ENCODE measurements around the gene DPM3. TPM values are rescaled to one million over a fixed set of nuclear protein-coding genes. Genes with fewer than 3 reads are reported as not detected.

DPM3 gene
- total and polyA plus RNA-seq, 2 donors (not counting 3 experiments of a cell fraction or from before 2014, with no cell fraction given) = 69.6 to 258 TPM

DNA sequence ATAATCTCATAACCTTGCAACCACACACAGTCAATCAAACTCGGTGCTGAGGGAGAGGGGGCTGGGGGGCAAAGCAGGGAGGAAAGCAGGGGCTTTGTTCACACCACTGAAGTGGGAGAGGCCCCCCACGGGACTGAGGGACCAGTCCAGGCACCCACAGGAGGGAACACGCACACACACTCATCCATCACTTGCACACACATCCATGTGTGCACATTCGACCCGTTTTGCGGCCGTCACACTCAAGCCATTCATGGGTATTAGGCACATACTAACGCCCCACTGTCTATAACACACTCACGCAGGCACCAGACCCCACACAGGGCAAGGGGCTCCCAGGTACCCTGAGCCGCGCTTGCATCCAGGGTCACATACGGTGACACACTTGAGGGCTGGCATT is 47.7 kb downstream of the DPM3 start:
- FAIRE-seq (no peak), DNase-seq (ENCODE audit: low read depth, low spot score) (no peak)
- Histone ChIP-seq H3K9me1 (replicated peaks; ENCODE audit: control insufficient read depth, extremely low read depth, insufficient read depth, low read length) (no peaks in the 10 kb centered on the region), H3K27me3 (ENCODE audit: control insufficient read depth in 2 of 2, insufficient read depth in 2 of 2, low read length in 2 of 2) (peaks cover 8 to 19% of the 10 kb centered on the region in 2 experiments), H3K9me3 (replicated peaks; ENCODE audit: control insufficient read depth, insufficient read depth, low read length) (no peaks in the 10 kb centered on the region), H3K27ac (ENCODE audit: insufficient read depth, low read depth, low read length) (no peak overlapping the region), H3K9ac (replicated peaks; ENCODE audit: extremely low read depth, insufficient read depth, low read length) (no peak overlapping the region), H3K4me3 (replicated peaks in 1 of 3; ENCODE audit: insufficient read depth in 1 of 3, low read depth in 1 of 3, low read length in 3 of 3) (no peak overlapping the region), H2AFZ (ENCODE audit: low read depth, low read length) (no peak overlapping the region), H4K20me1 (replicated peaks; ENCODE audit: control insufficient read depth, extremely low read depth, insufficient read depth, low read length) (no peaks in the 10 kb centered on the region), H3K36me3 (ENCODE audit: control insufficient read depth in 2 of 2, extremely low read depth in 1 of 2, insufficient read depth in 2 of 2, low read length in 2 of 2) (no peaks in the 10 kb centered on the region), H3K4me1 (ENCODE audit: control insufficient read depth, extremely low read depth, insufficient read depth, low read length) (no peaks in the 10 kb centered on the region), H3K4me2 (ENCODE audit: insufficient read depth, low read length) (no peak overlapping the region), H3K79me2 (ENCODE audit: control insufficient read depth, insufficient read depth, low read length) (no peaks in the 10 kb centered on the region)
- CTCF ChIA-PET = interaction anchor here (2.0 to 13.7 kb wide), 3 partner anchors 34 to 77 kb away, joined by 10 to 673 read pairs (median 97); partner anchors contain the start of genes EFNA1 and KRTCAP2
- dilution Hi-C loops (cut with MboI; ENCODE audit: extremely low pct_ligation_motif_present, low sequenced_read_pairs) (no loop called here), intact Hi-C loops (cut with micrococcal nuclease) (no loop called here)
- BruUV-seq (replicated peaks) = no TSS peak
- TF ChIP-seq JUN (IDR thresholded peaks at IDR 0.05; ENCODE audit: borderline replicate concordance, insufficient read depth, insufficient read length, low read depth) (no peak), GATA2 (IDR thresholded peaks at IDR 0.05; ENCODE audit: insufficient read depth, insufficient read length, low read depth, low read length) (no peak), POLR2AphosphoS5 (IDR thresholded peaks at IDR 0.05; ENCODE audit: insufficient read depth, low read depth, low read length) (no peak), EZH2 (IDR thresholded peaks at IDR 0.05; ENCODE audit: borderline replicate concordance, low read depth, low read length, severe bottlenecking) (no peak), FOS (IDR thresholded peaks at IDR 0.05; ENCODE audit: borderline replicate concordance, insufficient read depth, low read length) (no peak), MYC (IDR thresholded peaks at IDR 0.05; ENCODE audit: low read depth, low read length) (no peak), CTCF (IDR thresholded peaks at IDR 0.05; ENCODE audit: extremely low read depth in 1 of 2, insufficient read depth in 1 of 2, low read depth in 1 of 2, low read length in 2 of 2) (no peak), POLR2A (IDR thresholded peaks at IDR 0.05; ENCODE audit: low read depth, low read length) (no peak)
- TF ChIP-seq, protein P1, sequence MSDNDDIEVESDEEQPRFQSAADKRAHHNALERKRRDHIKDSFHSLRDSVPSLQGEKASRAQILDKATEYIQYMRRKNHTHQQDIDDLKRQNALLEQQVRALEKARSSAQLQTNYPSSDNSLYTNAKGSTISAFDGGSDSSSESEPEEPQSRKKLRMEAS (IDR thresholded peaks at IDR 0.05; ENCODE audit: insufficient read depth, insufficient read length) = no peak
- POLR2A ChIA-PET = no interaction called here

Measured in endothelial cell of umbilical vein (primary cell).